H9 (cell line): Measurements from ENCODE around the gene PIM2. TPM values are rescaled to one million over a fixed set of nuclear protein-coding genes. Genes with fewer than 3 reads are reported as not detected.

Source experiments
- DNase-seq: peaks from one replicate; pipeline ENCODE4 v3.0.0-alpha.2; 2017
- H2AFZ ChIP-seq: one replicate; pipeline ENCODE4 v1.6.1; 2013; ENCODE audit warnings: mild to moderate bottlenecking, low read length, control low read depth, moderate library complexity
- H2AK5ac ChIP-seq: 2 replicates; pipeline ENCODE4 v1.6.1; 2013; ENCODE audit warnings: low read length, control low read depth, mixed read lengths; ENCODE audit not compliant: insufficient read length
- H2BK120ac ChIP-seq: one replicate; pipeline ENCODE4 v1.6.1; 2013; ENCODE audit warnings: low read depth, mild to moderate bottlenecking, low read length, control low read depth, inconsistent platforms; ENCODE audit not compliant: poor library complexity, severe bottlenecking
- H2BK12ac ChIP-seq: 2 replicates; pipeline ENCODE4 v1.6.1; 2013; ENCODE audit warnings: low read length, control low read depth, mixed read lengths, low read depth; ENCODE audit not compliant: insufficient read length
- H2BK15ac ChIP-seq: 2 replicates; pipeline ENCODE4 v1.6.1; 2013; ENCODE audit warnings: low read depth, low read length, control low read depth
- H2BK20ac ChIP-seq: one replicate; pipeline ENCODE4 v1.6.1; 2013; ENCODE audit warnings: low read depth, mild to moderate bottlenecking, low read length, control low read depth, inconsistent platforms; ENCODE audit not compliant: poor library complexity, severe bottlenecking
- H2BK5ac ChIP-seq: 2 replicates; pipeline ENCODE4 v1.6.1; 2013; ENCODE audit warnings: low read length, control low read depth, mixed read lengths; ENCODE audit not compliant: insufficient read length
- H3K14ac ChIP-seq: 2 replicates; pipeline ENCODE4 v1.6.1; 2013; ENCODE audit warnings: low read length, control low read depth; ENCODE audit not compliant: insufficient read depth
- H3K18ac ChIP-seq: 2 replicates; pipeline ENCODE4 v1.6.1; 2013; ENCODE audit warnings: low read depth, mild to moderate bottlenecking, mixed read lengths, low read length, control low read depth; ENCODE audit not compliant: insufficient read length
- H3K23ac ChIP-seq: 2 replicates; pipeline ENCODE4 v1.6.1; 2013; ENCODE audit warnings: low read length, control low read depth, mixed read lengths, low read depth; ENCODE audit not compliant: insufficient read length
- H3K23me2 ChIP-seq: 2 replicates; pipeline ENCODE4 v1.6.1; 2013; ENCODE audit warnings: low read depth, mild to moderate bottlenecking, mixed read lengths, low read length, control low read depth; ENCODE audit not compliant: insufficient read length, poor library complexity, severe bottlenecking
- H3K27ac ChIP-seq: 2 replicates; pipeline ENCODE4 v1.5.1; 2013; ENCODE audit warnings: low read length, control low read depth, mixed read lengths, low read depth; ENCODE audit not compliant: insufficient read length
- H3K27me3 ChIP-seq: 2 replicates; pipeline ENCODE4 v1.6.1; 2013; ENCODE audit warnings: low read length, control low read depth, inconsistent platforms; ENCODE audit not compliant: insufficient read depth
- H3K4ac ChIP-seq: 2 replicates; pipeline ENCODE4 v1.6.1; 2013; ENCODE audit warnings: low read depth, mild to moderate bottlenecking, control low read depth, inconsistent platforms, low read length, moderate library complexity
- H3K4me1 ChIP-seq: 2 replicates; pipeline ENCODE4 v1.6.1; 2013; ENCODE audit warnings: low read length, control low read depth, inconsistent platforms; ENCODE audit not compliant: insufficient read depth
- H3K4me2 ChIP-seq: 2 replicates; pipeline ENCODE4 v1.6.1; 2013; ENCODE audit warnings: low read length, control low read depth, mixed read lengths; ENCODE audit not compliant: insufficient read length, insufficient read depth
- H3K56ac ChIP-seq: 2 replicates; pipeline ENCODE4 v1.6.1; 2013; ENCODE audit warnings: low read depth, mild to moderate bottlenecking, mixed read lengths, low read length, control low read depth; ENCODE audit not compliant: insufficient read length
- H3K79me1 ChIP-seq: 2 replicates; pipeline ENCODE4 v1.6.1; 2013; ENCODE audit warnings: low read depth, mild to moderate bottlenecking, moderate library complexity, low read length, control low read depth, inconsistent platforms; ENCODE audit not compliant: insufficient read depth, poor library complexity, severe bottlenecking
- H3K79me2 ChIP-seq: 2 replicates; pipeline ENCODE4 v1.6.1; 2013; ENCODE audit warnings: low read length, control low read depth, inconsistent platforms; ENCODE audit not compliant: insufficient read depth
- H3K9ac ChIP-seq: 2 replicates; pipeline ENCODE4 v1.6.1; 2013; ENCODE audit warnings: low read length, control low read depth, mixed read lengths; ENCODE audit not compliant: insufficient read length; ENCODE audit errors: extremely low read depth
- H3K9me3 ChIP-seq: one replicate; pipeline ENCODE4 v1.6.1; 2013; ENCODE audit warnings: low read depth, low read length, inconsistent platforms; ENCODE audit not compliant: control insufficient read depth
- H3T11ph ChIP-seq: one replicate; pipeline ENCODE4 v1.6.1; 2013; ENCODE audit warnings: mild to moderate bottlenecking, low read length, control low read depth, inconsistent platforms
- H4K20me1 ChIP-seq: one replicate; pipeline ENCODE4 v1.6.1; 2013; ENCODE audit not compliant: control insufficient read depth, insufficient read length, insufficient read depth
- H4K5ac ChIP-seq: 2 replicates; pipeline ENCODE4 v1.6.1; 2013; ENCODE audit warnings: low read depth, mild to moderate bottlenecking, mixed read lengths, low read length, control low read depth; ENCODE audit not compliant: insufficient read length
- H4K8ac ChIP-seq: replicated peaks from 2 replicates; pipeline ENCODE4 v1.6.1; 2013; ENCODE audit warnings: low read length, control low read depth, mixed read lengths, low read depth; ENCODE audit not compliant: insufficient read length
- H4K91ac ChIP-seq: 2 replicates; pipeline ENCODE4 v1.6.1; 2013; ENCODE audit warnings: low read depth, mild to moderate bottlenecking, moderate library complexity, mixed read lengths, low read length, control low read depth; ENCODE audit not compliant: insufficient read length
- H3K27ac Mint-ChIP-seq, 3 experiments: 2 replicates in 2 of 3; 3 replicates in 1 of 3; pipeline ENCODE4 v1.8.0; 2020 to 2021; ENCODE audit warnings: mixed read lengths in 3 of 3, mild to moderate bottlenecking in 1 of 3, moderate library complexity in 1 of 3
- H3K27me3 Mint-ChIP-seq: 2 replicates; pipeline ENCODE4 v1.8.0; 2021; ENCODE audit warnings: low read depth, mild to moderate bottlenecking, moderate library complexity, mixed read lengths
- H3K36me3 Mint-ChIP-seq, 3 experiments: 2 replicates in 2 of 3; 3 replicates in 1 of 3; pipeline ENCODE4 v1.8.0; 2020 to 2021; ENCODE audit warnings: low read depth in 3 of 3, mixed read lengths in 3 of 3; ENCODE audit not compliant: insufficient read depth in 1 of 3
- H3K4me1 Mint-ChIP-seq, 2 experiments: 2 replicates each; pipeline ENCODE4 v1.8.0; 2020; ENCODE audit warnings: mixed read lengths in 2 of 2
- H3K4me3 Mint-ChIP-seq, 2 experiments: 2 replicates in 1 of 2; 3 replicates in 1 of 2; pipeline ENCODE4 v1.8.0; 2020 to 2021; ENCODE audit warnings: mild to moderate bottlenecking in 2 of 2, mixed read lengths in 2 of 2, moderate library complexity in 1 of 2
- H3K9me3 Mint-ChIP-seq, 2 experiments: 2 replicates in 1 of 2; 3 replicates in 1 of 2; pipeline ENCODE4 v1.8.0; 2020; ENCODE audit warnings: mild to moderate bottlenecking in 2 of 2, mixed read lengths in 2 of 2, moderate library complexity in 1 of 2
- WGBS: extraction: QIAGEN DNeasy Blood & Tissue Kit; methylation state at CpG from one replicate; pipeline ENCODE4 v1.1.7; 2013; ENCODE audit warnings: missing lambda C conversion rate, low lambda C conversion rate, mixed read lengths; ENCODE audit not compliant: insufficient read length; ENCODE audit errors: extremely low coverage; 5-methylcytosine and 5-hydroxymethylcytosine counted together
- total RNA-seq: library from RNA; stranded (reverse); gene quantifications from 2 replicates; pipeline ENCODE4 v1.2.1, GENCODE V29; 2021
- TF ChIP-seq, protein P1 (sequence below): fragments of 200-600 bp; sonication (generic); conservative IDR thresholded peaks from 3 replicates; pipeline ENCODE4 v1.8.0; 2021; ENCODE audit warnings: antibody characterized with exemption, mild to moderate bottlenecking

PIM2 gene
- total RNA-seq, 1 experiment from 2014 or later = 163 TPM

DNA sequence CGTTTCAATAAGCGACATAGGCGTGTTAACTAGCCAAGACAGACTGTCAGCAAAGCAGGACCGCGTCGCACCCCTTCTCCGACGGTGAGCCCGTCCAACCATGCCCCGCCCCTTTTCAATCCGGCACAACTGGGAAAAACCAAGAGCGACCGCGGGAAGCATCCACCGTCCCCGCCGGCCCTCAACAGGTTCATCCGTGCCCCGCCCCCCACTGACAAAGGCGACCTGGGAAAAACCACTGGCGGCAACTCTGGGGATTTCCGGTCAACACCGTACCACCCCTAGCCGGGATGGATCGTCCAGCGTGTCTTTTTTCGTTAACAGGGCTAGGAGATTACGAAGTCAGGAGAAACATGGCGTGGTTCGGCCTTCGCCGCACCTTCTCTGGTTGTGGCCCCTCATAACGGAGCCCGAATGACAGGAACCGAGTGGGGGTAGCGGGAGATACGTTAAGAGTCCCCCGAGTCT is 21.6 kb downstream of the PIM2 start:
- H2BK12ac ChIP-seq = no peak overlapping the region
- DNase-seq = peak; percentile 85
- H3K4me2 ChIP-seq = peak overlapping the region; percentile 79
- no peaks in the 10 kb centered on the region for H3K27me3 ChIP-seq
- peaks cover 3% of the 10 kb centered on the region for H4K20me1 ChIP-seq
- no peak overlapping the region for H4K91ac ChIP-seq
- H3T11ph ChIP-seq = no peak overlapping the region
- H4K5ac ChIP-seq = peak overlapping the region; percentile 13
- peak overlapping the region; percentile 82 for H3K14ac ChIP-seq
- H3K56ac ChIP-seq = peak overlapping the region; percentile 14
- H3K27me3 Mint-ChIP-seq = peaks cover 1% of the 10 kb centered on the region; the same call in 1 of the 2 replicates
- H3K27ac Mint-ChIP-seq = peak overlapping the region; percentile 94 to 96 (median 95)
- no peak overlapping the region for H2BK120ac ChIP-seq
- no peak overlapping the region for H2BK15ac ChIP-seq
- H3K4me1 Mint-ChIP-seq = peaks cover 0 to 8% of the 10 kb centered on the region in 2 experiments; a peak in 2 of 4 replicates
- H3K9me3 ChIP-seq = no peaks in the 10 kb centered on the region
- no peak overlapping the region for H2AFZ ChIP-seq
- TF ChIP-seq, protein P1, sequence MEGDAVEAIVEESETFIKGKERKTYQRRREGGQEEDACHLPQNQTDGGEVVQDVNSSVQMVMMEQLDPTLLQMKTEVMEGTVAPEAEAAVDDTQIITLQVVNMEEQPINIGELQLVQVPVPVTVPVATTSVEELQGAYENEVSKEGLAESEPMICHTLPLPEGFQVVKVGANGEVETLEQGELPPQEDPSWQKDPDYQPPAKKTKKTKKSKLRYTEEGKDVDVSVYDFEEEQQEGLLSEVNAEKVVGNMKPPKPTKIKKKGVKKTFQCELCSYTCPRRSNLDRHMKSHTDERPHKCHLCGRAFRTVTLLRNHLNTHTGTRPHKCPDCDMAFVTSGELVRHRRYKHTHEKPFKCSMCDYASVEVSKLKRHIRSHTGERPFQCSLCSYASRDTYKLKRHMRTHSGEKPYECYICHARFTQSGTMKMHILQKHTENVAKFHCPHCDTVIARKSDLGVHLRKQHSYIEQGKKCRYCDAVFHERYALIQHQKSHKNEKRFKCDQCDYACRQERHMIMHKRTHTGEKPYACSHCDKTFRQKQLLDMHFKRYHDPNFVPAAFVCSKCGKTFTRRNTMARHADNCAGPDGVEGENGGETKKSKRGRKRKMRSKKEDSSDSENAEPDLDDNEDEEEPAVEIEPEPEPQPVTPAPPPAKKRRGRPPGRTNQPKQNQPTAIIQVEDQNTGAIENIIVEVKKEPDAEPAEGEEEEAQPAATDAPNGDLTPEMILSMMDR = no peak
- H3K79me2 ChIP-seq = no peaks in the 10 kb centered on the region; the same call in 1 of the 2 replicates
- H2BK20ac ChIP-seq = no peak overlapping the region
- peak overlapping the region; percentile 87 for H3K18ac ChIP-seq
- peaks cover 10% of the 10 kb centered on the region for H3K23me2 ChIP-seq
- no peak overlapping the region for H3K23ac ChIP-seq
- H3K36me3 Mint-ChIP-seq = peaks cover 31 to 50% (median 41%) of the 10 kb centered on the region in 3 experiments
- H2BK5ac ChIP-seq = peak overlapping the region; percentile 24
- no CpG with 5 or more reads among the region's 38 CpGs for WGBS
- no peak overlapping the region for H2AK5ac ChIP-seq
- peak overlapping the region; percentile 91 for H3K27ac ChIP-seq
- H3K4me1 ChIP-seq = no peaks in the 10 kb centered on the region
- peak overlapping the region; percentile 85 for H3K9ac ChIP-seq
- no peak overlapping the region for H3K4ac ChIP-seq
- no peak overlapping the region for H4K8ac ChIP-seq
- H3K79me1 ChIP-seq = peaks cover 3% of the 10 kb centered on the region
- H3K9me3 Mint-ChIP-seq = peaks cover 78 to 81% of the 10 kb centered on the region in 2 experiments
- H3K4me3 Mint-ChIP-seq = peak overlapping the region; percentile 76 to 94
